Stimulated activated CD8-positive, alpha-beta memory T cell treated with anti-CD3 and anti-CD28 coated beads, Interleukin-15, amount 100 ng/mL, for 24 hours (primary cell): ENCODE results near the gene LIMA1.
"Not testable (repeated sequence)": the region's sequence is repeated elsewhere in the genome, so short reads cannot be mapped to it uniquely, and the experiment has no call there.

Experiments
- DNase-seq: peaks from one replicate; pipeline ENCODE4 v3.0.0-alpha.2; 2020; ENCODE audit warnings: low read depth

Gene LIMA1

GRCh38 chr12:50283229-50283923 is at the start of gene LIMA1:
Gene LIMA1, minus strand, starts transcription at chr12:50283520. Its CDS starts 34,769 bp downstream, at chr12:50248751.
- DNase-seq, result peak; percentile 90

GRCh38 chr12:50331745-50332144 is 48.4 kb upstream of the LIMA1 start:
- no peak for DNase-seq

- not testable (repeated sequence) for DNase-seq
Measured at GRCh38 chr12:50328664-50329063, 45.3 kb upstream of the LIMA1 start.

- no peak for DNase-seq
Measured at GRCh38 chr12:50326590-50327284, 43.4 kb upstream of the LIMA1 start.

- DNase-seq, result no peak
Measured at GRCh38 chr12:50325890-50326391, 42.6 kb upstream of the LIMA1 start.

GRCh38 chr12:50324770-50325169 is 41.5 kb upstream of the LIMA1 start:
- DNase-seq, result not testable (repeated sequence)

- not testable (repeated sequence) for DNase-seq
Measured at GRCh38 chr12:50324077-50324476, 40.8 kb upstream of the LIMA1 start.

GRCh38 chr12:50322206-50322605 is 38.9 kb upstream of the LIMA1 start:
- DNase-seq, result no peak

GRCh38 chr12:50317203-50317602 is 33.9 kb upstream of the LIMA1 start:
- no peak for DNase-seq

GRCh38 chr12:50315803-50316202 is 32.5 kb upstream of the LIMA1 start:
- DNase-seq, result no peak

- no peak for DNase-seq
Measured at GRCh38 chr12:50314636-50315312, 31.5 kb upstream of the LIMA1 start.

GRCh38 chr12:50313971-50314370 is 30.7 kb upstream of the LIMA1 start:
- not testable (repeated sequence) for DNase-seq

GRCh38 chr12:50313256-50313931 is 30.1 kb upstream of the LIMA1 start:
- DNase-seq, result no peak

- DNase-seq, result not testable (repeated sequence)
Measured at GRCh38 chr12:50311858-50312609, 28.7 kb upstream of the LIMA1 start.

- no peak for DNase-seq
Measured at GRCh38 chr12:50309950-50310349, 26.6 kb upstream of the LIMA1 start.

- DNase-seq, result no peak
Measured at GRCh38 chr12:50302686-50303085, 19.4 kb upstream of the LIMA1 start.

GRCh38 chr12:50297996-50298395 is 14.7 kb upstream of the LIMA1 start:
- no peak for DNase-seq

GRCh38 chr12:50297027-50297426 is 13.7 kb upstream of the LIMA1 start:
- no peak for DNase-seq

- no peak for DNase-seq
Measured at GRCh38 chr12:50296554-50296953, 13.2 kb upstream of the LIMA1 start.

- no peak for DNase-seq
Measured at GRCh38 chr12:50291377-50291776, 8.1 kb upstream of the LIMA1 start.

- DNase-seq, result not testable (repeated sequence)
Measured at GRCh38 chr12:50290692-50291091, 7.4 kb upstream of the LIMA1 start.
